DMS 273 (cell line): Measurements from ENCODE around the gene TEPSIN.

ENCODE experiments used
- DNase-seq: peaks from one replicate; lab custom pipeline; 2025; ENCODE audit not compliant: unreplicated experiment; lab: John Stamatoyannopoulos, UW

TEPSIN gene, protein sequence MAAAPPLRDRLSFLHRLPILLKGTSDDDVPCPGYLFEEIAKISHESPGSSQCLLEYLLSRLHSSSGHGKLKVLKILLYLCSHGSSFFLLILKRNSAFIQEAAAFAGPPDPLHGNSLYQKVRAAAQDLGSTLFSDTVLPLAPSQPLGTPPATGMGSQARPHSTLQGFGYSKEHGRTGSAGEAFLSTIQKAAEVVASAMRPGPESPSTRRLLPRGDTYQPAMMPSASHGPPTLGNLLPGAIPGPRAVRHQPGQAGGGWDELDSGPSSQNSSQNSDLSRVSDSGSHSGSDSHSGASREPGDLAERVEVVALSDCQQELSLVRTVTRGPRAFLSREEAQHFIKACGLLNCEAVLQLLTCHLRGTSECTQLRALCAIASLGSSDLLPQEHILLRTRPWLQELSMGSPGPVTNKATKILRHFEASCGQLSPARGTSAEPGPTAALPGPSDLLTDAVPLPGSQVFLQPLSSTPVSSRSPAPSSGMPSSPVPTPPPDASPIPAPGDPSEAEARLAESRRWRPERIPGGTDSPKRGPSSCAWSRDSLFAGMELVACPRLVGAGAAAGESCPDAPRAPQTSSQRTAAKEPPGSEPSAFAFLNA

DNA sequence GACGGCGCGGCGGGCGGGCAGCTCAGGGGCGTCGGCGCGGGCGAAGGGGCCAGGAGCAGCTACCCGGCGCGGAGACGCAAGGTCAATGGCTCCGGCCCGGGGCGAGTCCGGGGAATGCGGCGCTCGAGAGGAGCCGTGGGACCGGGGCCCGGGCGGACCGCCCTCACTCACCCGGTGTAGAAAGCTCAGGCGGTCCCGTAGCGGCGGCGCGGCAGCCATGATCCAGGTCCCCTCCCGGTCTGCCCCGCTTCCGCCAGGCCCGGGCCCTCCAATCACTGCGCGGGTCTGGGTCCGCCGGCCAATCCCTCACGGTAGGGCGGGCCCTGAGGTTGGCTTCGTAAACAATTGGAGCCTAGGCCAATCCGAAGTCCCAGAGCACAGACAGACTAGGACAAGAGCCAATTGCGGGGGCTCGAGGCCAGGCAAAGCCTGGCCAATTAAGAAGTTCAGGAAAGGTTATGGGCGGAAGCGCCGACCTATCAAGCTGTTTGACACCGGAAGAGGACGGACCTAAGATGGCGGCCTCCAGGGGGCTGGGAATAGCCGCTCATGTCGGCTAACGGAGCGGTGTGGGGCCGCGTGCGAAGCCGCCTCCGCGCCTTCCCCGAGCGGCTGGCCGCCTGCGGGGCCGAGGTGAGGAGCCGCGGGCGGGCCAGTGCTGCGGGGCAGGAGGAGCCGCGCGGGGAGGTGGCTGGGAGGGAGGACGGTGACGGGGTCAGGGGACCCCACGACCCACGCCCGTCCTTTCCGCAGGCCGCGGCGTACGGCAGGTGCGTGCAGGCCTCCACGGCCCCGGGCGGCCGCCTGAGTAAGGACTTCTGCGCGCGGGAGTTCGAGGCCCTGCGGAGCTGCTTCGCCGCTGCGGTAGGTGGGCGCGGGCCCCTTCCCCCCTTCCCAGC lies at the start of gene TEPSIN, which contains the start of gene NDUFAF8:
TEPSIN (minus strand) TSS at position 241 of the 899 bp plus-strand sequence; CDS start at position 219, 22 bp downstream.
NDUFAF8 (plus strand) TSS at position 504 of the 899 bp plus-strand sequence; CDS start at position 550, 46 bp downstream.
- DNase-seq = peak; percentile 100

DNA sequence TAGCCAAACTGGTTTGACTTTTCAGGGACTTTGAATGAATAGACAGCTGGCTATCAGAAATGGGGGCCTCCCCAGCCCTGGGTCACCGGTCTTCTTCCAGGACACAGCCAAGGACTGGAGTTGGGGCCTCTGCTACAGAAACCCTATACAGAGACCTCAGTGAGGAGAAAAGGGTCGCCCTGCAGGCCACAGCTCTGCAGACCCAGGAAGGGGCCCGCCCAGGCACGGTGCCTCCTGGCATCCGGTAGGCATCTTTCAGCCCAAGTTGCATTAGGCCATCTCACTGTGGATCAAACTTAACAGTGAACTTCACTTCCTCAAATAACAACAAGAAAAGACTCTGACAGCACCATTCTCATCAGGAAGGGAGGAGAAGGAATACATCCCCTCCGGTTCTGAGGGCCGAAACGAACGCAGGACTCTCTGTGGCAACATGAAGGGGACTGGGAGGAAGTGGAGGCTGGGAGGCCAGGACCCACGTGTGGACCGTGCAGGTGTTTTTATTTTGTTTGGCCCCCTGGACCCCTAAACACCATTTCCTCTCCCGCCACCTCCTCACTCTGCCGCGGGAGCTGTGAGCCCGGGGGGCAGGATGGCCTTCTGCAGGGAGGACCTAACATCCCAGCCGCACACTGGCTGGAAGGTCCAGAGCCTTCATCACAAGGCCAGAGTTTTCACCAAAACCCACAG lies 49.0 kb upstream of the TEPSIN start:
- DNase-seq = no peak

DNA sequence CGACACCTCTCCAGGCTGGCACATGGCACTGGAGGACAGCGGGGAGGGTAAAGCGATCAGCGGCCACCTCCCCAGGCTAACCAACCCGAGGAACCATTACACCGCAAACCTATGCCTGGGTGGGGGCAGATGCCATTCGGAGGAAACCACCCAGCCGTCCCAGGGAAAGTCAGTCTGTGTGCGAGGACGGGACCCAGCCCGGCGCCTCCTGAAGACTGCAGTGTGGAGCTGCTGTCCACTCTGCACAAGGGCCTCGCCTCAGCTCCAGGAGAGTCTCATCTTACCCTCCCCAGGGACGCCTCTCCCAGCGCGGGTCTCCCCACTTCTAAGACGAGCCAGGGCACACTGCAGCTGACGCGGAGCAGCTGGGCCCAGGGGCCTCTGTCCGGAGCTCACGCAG lies 48.3 kb upstream of the TEPSIN start:
- DNase-seq = no peak

DNA sequence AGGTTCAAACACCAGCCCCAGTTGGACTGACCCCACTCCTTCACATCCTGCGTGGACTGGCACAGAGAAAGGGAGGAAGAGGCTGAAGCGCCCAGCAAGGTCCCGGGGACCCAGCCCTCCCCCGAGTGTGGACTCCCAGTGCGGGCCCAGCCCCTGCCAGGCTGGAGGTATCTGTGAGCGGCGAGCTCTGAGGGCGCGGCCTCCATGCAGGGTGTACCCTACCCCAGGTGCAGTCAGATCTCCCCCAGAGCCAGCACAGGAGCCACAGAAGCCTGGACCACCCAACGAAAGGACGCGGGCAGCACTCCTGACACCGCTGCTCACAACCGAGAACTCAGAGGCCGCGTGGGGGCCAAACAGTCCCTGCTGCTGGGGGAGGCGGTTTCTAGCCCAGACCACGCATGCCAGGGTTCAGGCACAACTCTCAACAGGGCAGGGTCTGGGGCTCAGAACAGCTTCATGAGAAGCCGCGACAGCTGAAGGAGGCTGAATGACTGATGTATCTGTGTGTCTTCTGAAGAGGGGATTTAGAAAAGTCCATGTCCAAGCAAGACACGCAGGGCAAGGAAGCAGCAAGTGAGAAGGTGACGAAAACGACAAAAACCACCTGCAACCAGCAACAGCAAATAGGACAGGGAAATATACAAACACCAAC lies 47.8 kb upstream of the TEPSIN start:
- no peak for DNase-seq

DNA sequence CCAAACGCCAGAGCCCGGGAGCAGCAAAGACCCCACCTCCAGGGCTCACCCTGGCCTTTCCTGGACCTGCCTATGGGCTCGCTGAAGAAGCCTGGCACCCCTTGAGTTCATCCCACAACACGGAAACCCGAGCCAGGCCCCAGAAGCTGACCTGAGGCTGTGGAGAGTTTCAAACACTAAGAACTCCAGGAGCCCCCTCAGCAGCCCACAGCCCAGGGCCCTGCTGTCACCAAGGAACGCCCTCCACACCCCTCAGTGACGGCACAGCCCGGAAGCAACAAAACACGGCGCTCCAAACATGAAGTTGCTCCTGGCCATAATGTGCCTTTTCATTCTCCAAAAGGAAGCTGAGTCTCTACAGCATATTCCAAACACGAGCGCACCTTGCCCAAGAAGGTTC lies 47.0 kb upstream of the TEPSIN start:
- DNase-seq = no peak

DNA sequence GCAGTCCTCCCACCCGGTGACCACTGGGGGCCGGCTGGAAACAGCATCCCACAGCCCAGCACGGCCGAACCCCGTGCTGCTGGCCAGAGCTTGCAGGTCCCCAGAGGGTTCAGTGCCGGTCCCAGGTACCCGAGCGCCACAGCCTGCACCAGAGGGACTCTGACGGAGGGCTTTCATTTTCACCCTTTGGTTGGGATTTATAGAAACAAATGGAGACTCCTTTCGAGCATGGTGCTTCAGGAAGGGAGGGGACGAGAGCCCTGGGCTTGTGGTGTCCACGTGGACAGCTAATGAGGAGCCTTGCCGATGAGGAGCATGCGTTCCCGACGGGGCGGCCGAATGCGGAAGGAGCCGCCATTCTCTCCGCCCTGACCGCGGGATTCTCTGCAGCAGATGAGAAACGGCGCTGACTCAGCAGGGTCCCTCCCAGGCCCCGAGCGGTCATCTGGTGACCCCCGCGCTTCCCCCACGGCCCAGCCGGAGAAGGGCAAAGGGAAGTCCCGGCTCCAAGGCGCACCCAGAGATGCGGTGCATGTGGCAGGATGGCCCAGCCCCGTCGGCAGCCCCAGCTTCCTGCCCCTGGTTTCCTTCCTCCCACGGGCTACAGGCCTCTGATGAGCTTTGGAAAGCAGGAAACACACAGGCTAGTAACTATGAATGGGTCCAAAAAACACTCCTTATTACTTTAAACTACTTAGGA lies 46.5 kb upstream of the TEPSIN start:
- DNase-seq = no peak

DNA sequence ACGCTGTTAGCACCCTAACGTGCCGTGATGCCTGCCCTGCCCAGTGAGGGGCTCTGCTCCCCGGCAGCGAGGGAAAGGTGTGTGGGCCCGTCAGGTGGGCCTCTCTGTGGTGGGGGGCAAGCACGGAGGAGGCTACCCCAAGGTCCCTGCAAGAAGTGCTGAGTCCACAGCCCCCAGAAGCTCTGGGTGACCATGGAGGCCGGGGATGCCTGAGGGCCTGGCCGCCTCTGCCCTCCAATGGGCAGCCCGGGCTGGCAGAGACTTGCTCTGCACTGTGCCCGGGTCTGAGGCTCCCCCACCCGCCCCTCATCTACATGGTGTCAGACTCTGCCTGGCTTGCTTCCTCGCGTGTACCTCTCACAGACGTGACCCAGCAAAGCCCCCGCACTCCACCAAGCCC lies 44.0 kb upstream of the TEPSIN start:
- DNase-seq = no peak

DNA sequence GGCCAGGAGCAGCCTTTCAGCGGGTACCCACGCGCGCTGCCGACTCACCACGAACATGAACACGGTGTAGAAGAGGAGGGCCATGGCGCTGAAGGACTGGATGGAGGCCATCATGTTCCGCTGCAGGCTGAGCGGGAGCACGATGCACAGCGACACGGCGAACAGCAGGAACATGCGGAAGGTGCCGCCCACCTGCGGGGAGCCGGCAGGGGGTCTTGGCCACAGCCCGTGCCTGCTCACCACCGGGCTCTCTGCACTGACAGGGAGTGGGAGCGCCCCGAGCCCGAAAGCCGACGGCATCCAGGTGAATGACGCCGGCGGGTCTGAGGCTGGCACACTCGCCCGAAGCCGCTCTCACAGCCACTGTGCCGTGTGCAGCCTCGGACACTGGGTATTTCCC lies 43.3 kb upstream of the TEPSIN start:
- no peak for DNase-seq

DNA sequence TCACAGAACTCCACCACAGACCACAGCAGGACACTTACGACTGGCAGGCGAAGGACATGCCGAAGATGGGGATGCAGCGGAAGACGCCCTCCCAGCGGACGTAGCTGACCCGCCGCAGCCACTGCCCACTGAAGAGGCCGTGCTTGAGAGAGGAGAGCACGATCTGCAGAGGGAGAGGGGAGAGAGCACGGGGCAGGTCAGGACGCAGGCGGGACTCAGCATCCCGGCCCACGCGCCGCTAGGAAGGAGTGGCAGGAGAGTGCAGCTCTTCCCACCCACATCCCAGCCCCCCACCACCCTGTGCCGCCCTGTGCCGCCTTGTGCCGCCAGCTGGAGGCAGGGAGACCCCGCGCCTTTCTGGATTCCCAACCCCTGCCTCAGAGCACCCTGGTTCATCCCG lies 41.7 kb upstream of the TEPSIN start:
- no peak for DNase-seq

DNA sequence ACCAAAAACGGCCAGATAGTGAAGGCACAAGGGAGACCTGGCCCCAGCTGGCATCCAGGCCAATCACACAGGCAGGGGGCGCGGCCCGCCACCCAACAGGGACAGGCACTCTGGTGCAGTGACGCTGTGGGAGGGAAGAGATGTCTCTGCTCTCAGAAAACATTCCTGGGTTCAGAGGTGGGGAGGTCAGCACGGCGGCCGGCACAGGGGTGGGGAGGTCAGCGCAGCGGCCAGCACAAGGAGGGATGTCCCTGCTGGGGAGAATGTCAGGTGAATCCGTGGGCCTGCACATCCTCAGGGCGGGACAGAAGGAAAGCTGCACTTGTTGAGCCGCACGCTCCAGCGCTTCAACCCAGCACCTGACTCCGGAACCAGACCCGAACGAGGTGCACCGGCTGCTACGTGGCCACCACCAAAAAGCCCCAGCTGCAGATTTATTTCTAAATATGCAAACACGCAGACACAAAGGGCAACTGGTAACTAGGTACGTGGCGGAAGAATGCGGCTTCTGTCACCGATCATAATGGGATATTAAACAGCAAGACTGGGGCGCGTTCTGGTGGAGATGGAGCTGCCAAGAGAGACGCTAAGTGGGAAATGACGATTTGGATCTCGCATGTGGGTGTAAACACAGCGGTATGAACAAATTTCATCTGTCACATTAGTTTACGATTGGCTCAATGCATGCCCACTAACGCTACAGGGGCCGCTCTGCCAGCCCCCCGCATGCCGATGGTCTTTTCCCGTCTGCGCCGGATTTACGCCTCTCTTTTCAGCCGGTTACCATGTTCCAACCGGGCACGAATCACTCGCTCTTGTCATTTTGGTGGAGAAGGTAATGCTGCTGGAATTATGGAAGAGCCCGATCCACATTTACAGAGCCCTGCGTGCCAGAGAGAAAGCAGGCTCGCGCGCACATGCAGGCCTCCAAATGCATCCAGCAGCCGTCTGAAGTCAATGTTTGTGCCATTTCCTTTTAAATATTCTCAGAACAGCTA lies 40.7 kb upstream of the TEPSIN start:
- DNase-seq = no peak

DNA sequence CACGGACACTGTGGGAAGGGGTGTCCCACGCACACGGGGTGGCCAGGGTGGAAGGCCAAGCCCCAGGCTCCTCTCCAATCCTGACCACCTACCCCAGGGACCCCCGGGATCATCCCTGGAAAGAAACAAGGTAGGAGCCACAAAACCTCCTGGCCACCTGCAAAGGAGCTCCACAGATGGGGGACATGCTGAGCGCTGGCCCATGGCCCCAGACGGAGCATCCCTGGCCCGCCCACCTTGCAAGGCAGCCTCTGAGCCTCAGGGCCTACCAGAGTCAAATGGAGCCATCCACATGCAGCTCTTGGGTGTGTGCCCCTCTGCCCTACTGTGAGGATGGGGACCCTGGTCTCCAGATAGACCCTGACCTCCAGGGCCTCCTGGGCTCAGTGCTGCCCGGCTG lies 40.0 kb upstream of the TEPSIN start:
- no peak for DNase-seq

DNA sequence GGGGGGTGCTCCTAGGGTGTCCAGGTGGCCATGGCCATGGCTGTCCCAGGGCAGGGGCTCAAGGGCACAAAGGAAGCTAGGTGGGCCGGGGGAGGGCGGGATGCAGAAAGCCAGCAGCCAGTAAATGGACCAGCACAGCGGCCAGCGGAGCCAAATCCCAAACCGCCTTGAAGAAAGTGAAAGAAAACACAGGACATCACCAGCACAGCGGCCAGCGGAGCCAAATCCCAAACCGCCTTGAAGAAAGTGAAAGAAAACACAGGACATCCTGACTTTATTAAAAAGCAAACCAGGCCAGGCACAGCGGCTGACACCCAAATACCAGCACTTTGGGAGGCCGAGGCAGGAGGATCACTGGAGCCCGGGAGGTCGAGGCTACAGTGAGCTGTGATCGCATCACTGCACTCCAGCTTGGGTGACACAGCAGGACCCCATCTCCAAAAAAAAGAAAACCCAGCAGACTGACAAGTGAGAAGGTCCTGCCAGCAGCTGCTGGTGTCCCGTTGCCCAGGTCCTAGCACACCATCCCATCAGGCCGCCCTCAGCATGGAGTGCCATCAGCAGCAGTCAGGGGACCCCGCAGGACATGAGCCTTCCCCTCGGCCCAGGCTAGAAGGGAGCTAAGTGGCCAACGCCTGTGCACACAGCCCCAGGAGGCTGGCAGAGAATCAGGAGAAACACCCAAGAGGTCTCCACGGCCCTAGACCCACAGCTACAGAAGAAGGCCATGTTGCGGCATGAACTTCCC lies 39.3 kb upstream of the TEPSIN start:
- DNase-seq = no peak

DNA sequence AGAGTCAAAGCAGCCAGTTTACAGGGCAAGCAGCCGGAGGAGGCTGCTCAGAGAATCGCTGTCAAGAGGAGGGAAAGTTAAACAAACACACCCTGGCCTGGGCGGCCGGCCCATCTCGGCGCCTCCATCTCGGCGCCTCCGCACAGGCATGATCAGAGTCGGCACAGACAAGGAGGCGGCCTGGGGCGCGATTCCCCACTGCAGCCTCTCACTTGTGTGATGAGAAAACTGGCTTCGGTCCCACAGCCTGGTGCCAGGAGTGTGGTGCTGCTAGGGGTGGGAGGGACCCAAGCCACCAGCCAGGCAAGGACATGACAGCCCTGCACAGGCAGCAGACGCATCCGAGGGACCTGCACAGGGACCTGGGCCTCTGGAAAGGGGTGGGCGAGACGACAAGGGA lies 38.6 kb upstream of the TEPSIN start:
- peak; percentile 27 for DNase-seq

DNA sequence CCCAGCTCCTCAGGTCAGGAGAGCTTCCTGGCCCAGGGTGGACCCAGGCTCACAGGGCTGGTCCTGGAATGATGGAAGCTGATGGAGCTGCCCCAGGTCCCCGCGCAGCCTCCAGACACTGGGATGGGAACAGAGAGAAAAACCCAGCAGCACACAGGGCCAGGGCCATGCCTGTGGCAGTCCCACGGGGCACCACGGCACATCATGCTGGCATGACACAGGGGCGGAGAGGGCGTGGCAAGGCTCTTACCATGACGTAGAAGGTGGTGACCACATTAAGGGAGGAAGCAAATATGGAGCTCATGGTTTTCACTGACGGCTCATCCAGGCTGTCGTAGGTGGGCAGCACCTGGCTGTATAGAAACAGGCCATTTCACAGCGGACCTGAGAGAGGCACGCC lies 37.9 kb upstream of the TEPSIN start:
- no peak for DNase-seq

DNA sequence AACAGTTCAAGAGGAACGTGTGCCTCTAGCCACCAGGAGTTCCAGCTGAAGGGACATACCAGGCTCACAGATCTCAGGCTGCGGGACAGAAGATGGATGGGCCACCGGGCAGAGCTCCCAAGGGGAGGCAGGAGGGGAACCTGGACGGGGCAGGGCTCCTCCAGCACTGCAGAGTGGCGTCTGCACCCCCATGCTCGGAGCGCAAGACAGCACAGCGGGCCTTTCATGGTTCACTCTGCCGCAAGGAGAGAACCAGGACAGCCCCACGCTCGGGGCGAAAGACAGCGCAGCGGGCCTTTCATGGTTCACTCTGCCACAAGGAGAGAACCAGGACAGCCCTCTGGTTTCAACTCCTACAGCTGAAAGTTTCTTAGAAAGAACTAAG lies 35.6 kb upstream of the TEPSIN start:
- DNase-seq = no peak

DNA sequence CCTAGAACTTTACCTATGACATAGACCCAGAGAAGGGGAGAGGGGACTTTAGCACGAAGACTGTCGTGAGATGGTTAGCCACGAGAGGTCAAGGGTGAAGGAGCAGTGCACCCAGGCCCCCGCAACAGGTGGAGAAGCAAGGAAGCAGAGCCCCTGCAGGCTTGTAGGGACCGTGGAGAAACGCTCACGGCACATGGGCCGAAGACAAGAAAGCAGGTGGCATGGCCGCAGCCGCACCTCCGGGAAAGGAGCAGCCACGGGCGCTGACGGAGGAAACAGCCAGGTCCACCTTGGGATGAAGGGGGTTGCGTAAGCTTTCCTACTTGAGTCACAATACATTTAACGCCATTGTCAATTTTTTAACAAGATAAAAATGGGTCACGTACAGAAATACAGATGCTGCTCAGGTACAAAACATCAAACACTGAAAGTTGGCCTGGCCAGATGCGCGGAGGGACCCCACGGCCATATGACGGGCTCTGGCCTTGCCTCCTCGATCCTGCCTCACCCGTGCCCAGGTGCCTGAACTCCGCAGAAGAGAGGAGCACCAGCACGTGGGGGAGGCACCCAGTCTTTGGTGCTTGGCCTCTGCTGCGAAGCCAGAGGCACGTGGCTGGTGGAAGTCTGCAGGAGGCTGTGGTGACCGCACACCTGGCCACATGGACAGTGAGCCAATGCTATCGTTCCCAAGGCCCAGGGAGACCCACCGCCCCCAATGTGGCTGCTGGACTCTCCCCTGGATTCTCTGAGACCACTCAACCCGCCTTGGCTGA lies 35.0 kb upstream of the TEPSIN start:
- DNase-seq = no peak

DNA sequence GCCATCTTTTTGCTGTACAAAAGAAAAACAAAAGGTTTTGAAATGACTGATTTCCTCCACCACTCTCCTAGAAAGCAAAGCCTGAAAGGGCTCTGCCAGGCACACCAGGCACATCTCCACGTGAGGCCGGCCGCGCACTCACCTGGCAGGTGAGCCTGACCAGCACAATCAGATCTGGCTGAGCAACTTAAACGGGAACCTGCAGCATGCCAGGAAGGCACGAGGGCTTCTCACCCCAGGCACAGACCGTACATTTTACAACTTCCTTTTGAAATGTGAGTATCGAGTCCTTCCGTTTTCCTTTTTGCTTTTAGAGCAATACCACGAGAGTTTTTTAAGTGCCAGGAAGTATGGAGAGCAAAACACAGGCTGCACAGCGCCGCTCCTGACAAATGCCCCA lies 33.8 kb upstream of the TEPSIN start:
- DNase-seq = no peak
